ENCODE results near the gene PNMA8A.

GRCh38 chr19:46487802-46488445 is 16.6 kb upstream of the PNMA8A start:
- TF ChIP-seq CTCF (IDR thresholded peaks at IDR 0.05) = peak in 3 of 4 experiments; percentile 95 to 98 (median 97)
- no peak for TF ChIP-seq POLR2AphosphoS5 (IDR thresholded peaks at IDR 0.05)
- no peak for TF ChIP-seq POLR2A (IDR thresholded peaks at IDR 0.05)
- no peak for TF ChIP-seq EP300 (IDR thresholded peaks at IDR 0.05)
